ENCODE data around the gene CRX.
A peak's percentile ranks its signal among the peaks of the same experiment; 100 is the strongest.

DNA sequence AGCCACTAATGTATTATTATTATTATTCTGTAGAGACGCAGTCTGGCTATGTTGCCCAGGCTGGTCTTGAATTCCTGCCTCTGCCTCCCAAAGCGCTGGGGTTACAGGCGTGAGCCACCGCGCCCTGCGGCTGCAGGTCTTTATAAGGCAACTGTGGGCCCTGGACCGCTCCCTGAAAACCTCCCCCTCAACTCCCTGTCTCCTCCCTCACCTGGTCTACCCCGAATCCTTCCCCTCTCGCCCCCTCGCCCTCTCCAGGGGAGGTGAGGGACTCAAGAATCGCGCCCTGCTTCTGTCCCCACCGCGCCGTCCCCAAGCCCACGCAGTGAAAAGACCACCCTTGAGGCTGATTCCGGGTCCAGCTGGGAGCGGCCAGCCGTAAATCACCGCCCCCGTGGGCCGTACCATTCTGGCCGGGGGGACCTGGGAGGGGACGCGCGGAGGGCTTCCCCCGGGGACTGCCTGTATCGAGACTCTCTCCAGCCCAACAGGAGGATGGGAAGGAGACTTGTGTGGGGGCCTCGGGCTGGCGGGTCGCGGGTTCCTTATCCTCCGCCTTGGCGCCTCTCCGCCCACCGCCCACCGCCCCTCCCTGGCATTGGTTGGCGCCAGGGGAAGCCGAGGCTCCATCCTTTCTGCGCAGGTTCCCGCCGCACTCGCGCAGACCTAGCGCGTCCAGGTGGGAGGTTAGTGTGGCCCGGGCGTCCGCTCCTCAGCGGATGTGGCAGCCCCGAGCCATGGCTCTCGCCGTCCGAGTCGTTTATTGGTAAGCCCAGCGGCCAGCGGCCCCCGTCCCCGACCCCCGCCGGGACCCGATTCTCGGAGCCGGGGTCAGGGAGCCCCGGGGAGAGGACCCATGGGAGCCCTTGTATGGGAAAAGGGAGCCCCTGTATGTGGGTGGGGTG is 43.4 kb upstream of the CRX start, which contains the start of gene SELENOW:
- peak; percentile 97 for TF ChIP-seq POLR2A (IDR thresholded peaks at IDR 0.05; ENCODE audit: low read depth, low read length)
- TF ChIP-seq TAF1 (IDR thresholded peaks at IDR 0.05; ENCODE audit: borderline replicate concordance, low read depth, low read length) = peak; percentile 86
- TF ChIP-seq POLR2AphosphoS5 (IDR thresholded peaks at IDR 0.05; ENCODE audit: low read depth, low read length) = peak; percentile 90

Measured in GM12892 (cell line).